Measurements from ENCODE around the gene AHNAK. TPM values are rescaled to one million over a fixed set of nuclear protein-coding genes. Genes with fewer than 3 reads are reported as not detected.

Gene AHNAK
- total RNA-seq, 1 donor from 2014 or later, result 14.9 TPM

- no peak overlapping the region for H3K27ac Mint-ChIP-seq
- no peaks in the 10 kb centered on the region for H3K27me3 ChIP-seq
- no peaks in the 10 kb centered on the region for H3K9me3 Mint-ChIP-seq
- no peak for DNase-seq (ENCODE audit: low spot score)
- no peaks in the 10 kb centered on the region for H3K36me3 Mint-ChIP-seq
- H3K79me2 ChIP-seq (ENCODE audit: low read depth), result no peaks in the 10 kb centered on the region
- no peaks in the 10 kb centered on the region for H3K9me3 ChIP-seq (ENCODE audit: low read depth)
- H3K9ac ChIP-seq, result no peak overlapping the region
- H3K4me3 Mint-ChIP-seq, result no peak overlapping the region
- no peak overlapping the region for H3K4me2 ChIP-seq
- no peak overlapping the region for H2AFZ ChIP-seq (replicated peaks)
- no peaks in the 10 kb centered on the region for H3K36me3 ChIP-seq
- no peaks in the 10 kb centered on the region for H4K20me1 ChIP-seq (ENCODE audit: low read depth)
- no peak overlapping the region for H3K4me3 ChIP-seq
- H3K27me3 Mint-ChIP-seq (ENCODE audit: insufficient read depth, low read depth), result peaks cover 4% of the 10 kb centered on the region
- no peak for TF ChIP-seq CTCF (IDR thresholded peaks at IDR 0.05)
- TF ChIP-seq EZH2phosphoT487 (IDR thresholded peaks at IDR 0.05), result no peak
- no peaks in the 10 kb centered on the region for H3F3A ChIP-seq (ENCODE audit: low read depth)
- H3K4me1 ChIP-seq, result peaks cover 5% of the 10 kb centered on the region
- H3K27ac ChIP-seq, result no peak overlapping the region
- H3K4me1 Mint-ChIP-seq, result peaks cover 17% of the 10 kb centered on the region
These were observed 108.0 kb downstream of the AHNAK start for GRCh38 chr11:62438641-62439040.

- Mint-ChIP-seq H3K36me3 (no peaks in the 10 kb centered on the region), H3K9me3 (no peaks in the 10 kb centered on the region), H3K27ac (no peak overlapping the region), H3K4me1 (peaks cover 23% of the 10 kb centered on the region), H3K4me3 (no peak overlapping the region), H3K27me3 (ENCODE audit: insufficient read depth, low read depth) (peaks cover 4% of the 10 kb centered on the region)
- Histone ChIP-seq H3K79me2 (ENCODE audit: low read depth) (no peaks in the 10 kb centered on the region), H3K4me2 (no peak overlapping the region), H3K9ac (no peak overlapping the region), H3K9me3 (ENCODE audit: low read depth) (no peaks in the 10 kb centered on the region), H3K27ac (no peak overlapping the region), H4K20me1 (ENCODE audit: low read depth) (no peaks in the 10 kb centered on the region), H2AFZ (replicated peaks) (no peak overlapping the region), H3K4me1 (peaks cover 10% of the 10 kb centered on the region), H3K4me3 (no peak overlapping the region), H3F3A (ENCODE audit: low read depth) (no peaks in the 10 kb centered on the region), H3K36me3 (no peaks in the 10 kb centered on the region), H3K27me3 (no peaks in the 10 kb centered on the region)
- TF ChIP-seq CTCF (IDR thresholded peaks at IDR 0.05) (no peak), EZH2phosphoT487 (IDR thresholded peaks at IDR 0.05) (no peak), EZH2 (IDR thresholded peaks at IDR 0.05) (no peak)
- DNase-seq (ENCODE audit: low spot score), result no peak
These were observed 109.0 kb downstream of the AHNAK start for GRCh38 chr11:62437616-62438015.

- peaks cover 4% of the 10 kb centered on the region for H3K27me3 Mint-ChIP-seq (ENCODE audit: insufficient read depth, low read depth)
- H3K36me3 Mint-ChIP-seq, result no peaks in the 10 kb centered on the region
- no peak overlapping the region for H3K4me3 Mint-ChIP-seq
- no peaks in the 10 kb centered on the region for H3K27me3 ChIP-seq
- no peak for DNase-seq (ENCODE audit: low spot score)
- no peak overlapping the region for H3K4me3 ChIP-seq
- peaks cover 23% of the 10 kb centered on the region for H3K4me1 Mint-ChIP-seq
- no peak overlapping the region for H3K9ac ChIP-seq
- no peaks in the 10 kb centered on the region for H4K20me1 ChIP-seq (ENCODE audit: low read depth)
- no peaks in the 10 kb centered on the region for H3K9me3 ChIP-seq (ENCODE audit: low read depth)
- no peak overlapping the region for H3K4me2 ChIP-seq
- H3K79me2 ChIP-seq (ENCODE audit: low read depth), result no peaks in the 10 kb centered on the region
- no peak overlapping the region for H3K27ac Mint-ChIP-seq
- no peaks in the 10 kb centered on the region for H3K9me3 Mint-ChIP-seq
- no peak overlapping the region for H3K27ac ChIP-seq
- H3K4me1 ChIP-seq, result peaks cover 10% of the 10 kb centered on the region
- no peaks in the 10 kb centered on the region for H3F3A ChIP-seq (ENCODE audit: low read depth)
- TF ChIP-seq CTCF (IDR thresholded peaks at IDR 0.05) (no peak), EZH2 (IDR thresholded peaks at IDR 0.05) (no peak), EZH2phosphoT487 (IDR thresholded peaks at IDR 0.05) (no peak)
- H3K36me3 ChIP-seq, result no peaks in the 10 kb centered on the region
- no peak overlapping the region for H2AFZ ChIP-seq (replicated peaks)
These were observed 110.6 kb downstream of the AHNAK start for GRCh38 chr11:62435846-62436660.
